GM21528 (cell line): Measurements from ENCODE around the gene DNAJB8.

ENCODE experiments used
- ATAC-seq: cut with Tn5 transposase; IDR thresholded peaks from one replicate; pipeline ENCODE4 v1.9.1; 2021; ENCODE audit warnings: mild to moderate bottlenecking, moderate library complexity; ENCODE audit not compliant: unreplicated experiment, low FRiP score

Gene DNAJB8

DNA sequence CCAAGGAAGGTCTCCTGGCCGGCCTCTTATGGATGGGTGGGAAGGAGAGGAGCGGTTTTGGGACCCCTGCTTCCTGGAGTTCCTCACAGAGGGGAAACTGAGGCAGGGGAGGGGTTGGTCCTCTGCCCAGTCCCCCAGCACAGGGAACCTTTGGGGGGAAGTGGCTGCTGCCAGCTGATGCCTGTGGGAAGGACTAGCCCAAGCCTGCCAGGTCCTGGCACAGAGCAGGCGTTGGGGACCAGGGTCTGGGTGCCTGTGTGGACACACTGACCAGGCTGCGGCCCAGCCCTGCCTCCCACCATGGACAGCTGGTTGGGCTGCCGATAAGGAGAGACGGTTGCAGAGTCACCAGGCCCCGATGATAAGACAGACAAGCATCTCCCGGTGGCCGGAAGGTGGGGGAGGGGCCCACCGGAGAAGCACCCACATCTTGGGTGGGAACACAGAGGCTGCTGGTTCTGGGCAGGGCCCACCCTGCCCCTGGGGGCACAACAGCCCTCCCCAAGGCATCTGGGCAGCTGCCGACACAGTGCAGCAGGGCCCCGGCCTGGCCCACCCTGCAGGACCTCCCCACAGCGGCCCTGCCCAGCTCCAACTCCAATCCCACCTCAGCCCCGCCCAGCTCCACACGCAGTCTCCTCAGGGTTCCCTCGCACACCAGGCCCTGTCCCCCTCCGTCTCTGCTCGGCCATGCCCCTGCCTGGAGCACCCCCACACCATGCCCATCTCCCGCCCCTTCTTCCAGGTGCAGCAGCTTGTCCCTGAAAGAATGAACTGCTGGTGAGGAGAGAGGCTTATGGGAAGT, 50.7 kb downstream of the DNAJB8 start:
- ATAC-seq: no peak

DNA sequence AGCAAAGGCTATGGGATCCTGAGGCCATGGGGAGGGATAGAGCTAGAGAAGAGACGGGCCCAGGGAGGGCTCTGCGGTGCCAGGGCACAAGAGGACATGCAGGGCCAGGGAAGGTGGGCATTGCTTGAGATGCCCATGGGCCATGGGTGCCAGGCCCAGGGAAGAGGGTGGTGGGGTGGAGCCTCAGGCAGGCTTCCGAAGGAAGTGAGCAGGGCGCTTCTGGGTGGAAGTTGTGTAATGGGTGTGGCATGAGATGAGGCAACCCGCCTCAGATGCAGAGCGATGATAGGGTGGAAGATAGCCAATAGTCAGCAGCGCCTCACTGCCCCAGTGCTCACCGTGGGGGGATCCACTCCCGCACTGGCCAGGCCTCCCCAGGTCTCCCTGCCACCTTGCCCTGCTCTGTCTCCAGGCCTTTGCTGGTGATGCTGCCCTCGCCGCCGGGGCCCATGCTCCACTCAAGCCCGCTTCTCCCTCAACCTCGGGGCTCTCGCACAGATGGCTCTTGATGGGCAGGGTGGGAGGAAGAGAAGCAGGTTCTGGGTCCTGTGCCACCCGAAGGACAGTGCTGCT, 51.4 kb downstream of the DNAJB8 start:
- no peak for ATAC-seq

DNA sequence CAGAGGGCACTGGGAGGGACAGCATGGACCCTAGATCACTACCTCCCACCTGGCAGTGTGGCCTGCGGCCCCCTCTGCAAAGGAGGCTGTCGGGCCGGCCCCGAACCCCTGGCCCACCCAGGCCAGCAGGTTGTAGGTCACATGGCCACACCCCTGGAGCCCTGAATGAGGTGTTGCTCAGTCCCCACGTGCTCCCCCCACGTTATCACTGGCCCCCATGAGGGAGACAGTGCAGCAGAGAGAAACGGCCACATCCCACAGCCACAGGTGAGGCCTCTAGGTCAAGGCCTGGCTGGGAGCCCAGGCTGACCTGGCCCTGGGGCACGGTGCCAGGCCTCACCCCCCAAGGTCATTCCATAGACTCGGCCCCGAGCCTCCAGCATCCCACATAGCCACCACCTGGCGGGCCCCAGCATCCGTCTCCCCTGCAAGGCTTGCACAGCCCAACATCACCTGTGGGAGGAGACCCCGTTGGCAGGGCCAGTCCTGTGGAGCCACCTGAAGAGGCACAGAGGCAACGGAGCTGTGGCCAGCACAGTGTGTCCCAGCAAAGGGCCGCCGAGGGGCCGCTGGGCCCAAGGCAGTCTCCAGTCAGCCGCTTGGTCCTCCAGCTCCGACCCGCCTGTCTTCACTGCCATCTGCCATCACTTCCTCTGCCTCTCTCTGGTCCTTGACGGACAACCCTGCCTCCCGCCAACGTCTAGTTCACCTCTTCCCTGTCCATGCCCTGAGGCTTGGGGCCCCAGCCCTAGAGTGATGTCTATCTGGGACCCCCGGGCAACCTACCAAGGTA, 53.1 kb downstream of the DNAJB8 start:
- no peak for ATAC-seq

DNA sequence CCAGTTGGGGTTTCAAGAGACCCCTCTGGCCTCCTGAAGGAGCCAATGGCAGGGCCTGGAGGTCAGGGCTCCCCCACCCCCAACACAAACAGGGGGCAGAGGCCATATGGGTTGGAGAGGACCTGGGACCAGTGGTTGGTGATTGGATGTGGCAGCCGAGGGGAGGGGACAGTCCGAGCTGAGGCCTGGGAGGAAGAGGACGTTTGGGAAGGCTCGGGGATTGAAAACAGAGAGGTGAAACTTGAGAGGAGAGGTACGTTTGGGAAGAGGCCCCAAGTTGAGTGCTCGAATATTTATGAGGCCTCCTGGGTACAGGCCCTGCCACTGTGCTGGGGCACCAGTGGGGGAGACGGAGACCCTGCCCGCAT, 53.7 kb downstream of the DNAJB8 start:
- no peak for ATAC-seq
